Heart left ventricle (tissue), 13 donors: Measurements from ENCODE around the gene UGT3A2.

ENCODE experiments used
- CTCF ChIP-seq, 12 donors: fragments of 200-600 bp; sonication (generic) in 4 of 12; IDR thresholded peaks; one replicate each; pipeline versions ENCODE4 v1.5.0 to v1.8.0; 2018 to 2022; ENCODE audit warnings: antibody characterized with exemption in 12 of 12, mild to moderate bottlenecking in 5 of 12
- POLR2A ChIP-seq, 2 donors: fragments of 450-650 bp; IDR thresholded peaks; one replicate each; pipeline ENCODE4 v1.6.1; 2017; ENCODE audit warnings: antibody characterized with exemption in 2 of 2, mild to moderate bottlenecking in 2 of 2, moderate library complexity in 2 of 2
- donor health status: ischemic (EF 13 %, LVEDD 7.1; RV severe dilation, severe dysfunction).
- donor health status: DM: no; HTN: yes; CAD: no.
- donor health status: DM: no; HTN: no; CAD: no.
- donor health status: ischemic (EF 25% LVEDD 6.9; RV normal size, moderate dysfunction).
- donor health status: ischemic (EF 25% LVEDD 5.7; RV mildly dilated, moderate dysfunction).
- donor health status: ischemic (EF 35%, LVEDD 5.7; RV mildly dilated, moderate dysfunction).
- donor health status: nonischemic (EF 11% LVEDD 7.7; RV severe dilation, severe dysfunction).
- donor health status: DM: yes; HTN: yes; CAD: no.
- donor health status: PGD.
- donor health status: ischemic (EF 29% LVEDD 5.4; RV normal size, mild dysfunction).
- donor health status: nonischemic (EF 23%, LVEDD 6.1; RV moderate dilation, normal function).

GRCh38 chr5:36049949-36050348 is 16.7 kb downstream of the UGT3A2 start:
- no peak for TF ChIP-seq CTCF (IDR thresholded peaks at IDR 0.05)
- TF ChIP-seq POLR2A (IDR thresholded peaks at IDR 0.05) = no peak
